ENCODE measurements around the gene SLC2A6.

DNA sequence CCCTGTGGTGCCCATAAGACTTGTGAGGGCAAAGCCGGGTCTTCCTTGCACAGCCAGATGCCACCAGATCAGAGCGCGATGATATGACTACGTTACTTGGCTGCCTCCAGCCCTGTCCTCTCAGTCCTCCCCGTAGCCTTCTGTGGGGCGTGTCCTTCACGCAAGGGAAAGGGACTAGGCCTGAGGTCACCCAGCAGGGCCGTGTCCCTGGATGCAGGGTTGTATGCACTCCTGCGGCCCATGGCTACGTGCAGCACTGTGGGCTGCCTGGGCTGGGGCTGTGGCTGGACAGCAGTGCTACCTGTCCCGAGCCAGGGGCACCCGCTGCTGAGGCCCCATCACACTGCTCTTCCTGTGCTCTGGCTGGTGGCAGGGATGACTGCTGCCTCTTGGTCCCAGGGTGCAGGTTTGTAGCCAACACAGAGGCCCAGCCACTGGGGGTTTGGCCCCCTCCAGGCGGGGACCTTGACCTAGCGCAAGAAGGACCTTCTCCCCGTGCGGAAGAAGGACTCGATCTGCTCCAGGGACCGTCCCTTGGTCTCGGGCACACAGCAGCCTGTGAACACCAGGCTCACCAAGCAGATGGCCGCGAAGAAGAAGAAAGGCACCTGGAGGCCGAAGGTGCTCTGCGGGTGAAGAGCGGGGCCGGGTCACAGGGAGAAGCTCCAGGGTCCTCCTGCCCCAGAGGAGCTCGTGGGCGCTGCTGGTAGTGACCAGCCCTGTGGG is 7.2 kb downstream of the SLC2A6 start:
- TF ChIP-seq EP300 (IDR thresholded peaks at IDR 0.05; ENCODE audit: borderline replicate concordance in 1 of 2, low read depth in 1 of 2, low read length in 1 of 2) = no peak
- TF ChIP-seq GABPA (IDR thresholded peaks at IDR 0.05; ENCODE audit: low read depth) = no peak
- TF ChIP-seq, protein P1, sequence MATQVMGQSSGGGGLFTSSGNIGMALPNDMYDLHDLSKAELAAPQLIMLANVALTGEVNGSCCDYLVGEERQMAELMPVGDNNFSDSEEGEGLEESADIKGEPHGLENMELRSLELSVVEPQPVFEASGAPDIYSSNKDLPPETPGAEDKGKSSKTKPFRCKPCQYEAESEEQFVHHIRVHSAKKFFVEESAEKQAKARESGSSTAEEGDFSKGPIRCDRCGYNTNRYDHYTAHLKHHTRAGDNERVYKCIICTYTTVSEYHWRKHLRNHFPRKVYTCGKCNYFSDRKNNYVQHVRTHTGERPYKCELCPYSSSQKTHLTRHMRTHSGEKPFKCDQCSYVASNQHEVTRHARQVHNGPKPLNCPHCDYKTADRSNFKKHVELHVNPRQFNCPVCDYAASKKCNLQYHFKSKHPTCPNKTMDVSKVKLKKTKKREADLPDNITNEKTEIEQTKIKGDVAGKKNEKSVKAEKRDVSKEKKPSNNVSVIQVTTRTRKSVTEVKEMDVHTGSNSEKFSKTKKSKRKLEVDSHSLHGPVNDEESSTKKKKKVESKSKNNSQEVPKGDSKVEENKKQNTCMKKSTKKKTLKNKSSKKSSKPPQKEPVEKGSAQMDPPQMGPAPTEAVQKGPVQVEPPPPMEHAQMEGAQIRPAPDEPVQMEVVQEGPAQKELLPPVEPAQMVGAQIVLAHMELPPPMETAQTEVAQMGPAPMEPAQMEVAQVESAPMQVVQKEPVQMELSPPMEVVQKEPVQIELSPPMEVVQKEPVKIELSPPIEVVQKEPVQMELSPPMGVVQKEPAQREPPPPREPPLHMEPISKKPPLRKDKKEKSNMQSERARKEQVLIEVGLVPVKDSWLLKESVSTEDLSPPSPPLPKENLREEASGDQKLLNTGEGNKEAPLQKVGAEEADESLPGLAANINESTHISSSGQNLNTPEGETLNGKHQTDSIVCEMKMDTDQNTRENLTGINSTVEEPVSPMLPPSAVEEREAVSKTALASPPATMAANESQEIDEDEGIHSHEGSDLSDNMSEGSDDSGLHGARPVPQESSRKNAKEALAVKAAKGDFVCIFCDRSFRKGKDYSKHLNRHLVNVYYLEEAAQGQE (IDR thresholded peaks at IDR 0.05; ENCODE audit: low read depth, low read length) = no peak

Measured in SK-N-SH (cell line).